ENCODE results near the gene COQ8A.

Gene COQ8A

DNA sequence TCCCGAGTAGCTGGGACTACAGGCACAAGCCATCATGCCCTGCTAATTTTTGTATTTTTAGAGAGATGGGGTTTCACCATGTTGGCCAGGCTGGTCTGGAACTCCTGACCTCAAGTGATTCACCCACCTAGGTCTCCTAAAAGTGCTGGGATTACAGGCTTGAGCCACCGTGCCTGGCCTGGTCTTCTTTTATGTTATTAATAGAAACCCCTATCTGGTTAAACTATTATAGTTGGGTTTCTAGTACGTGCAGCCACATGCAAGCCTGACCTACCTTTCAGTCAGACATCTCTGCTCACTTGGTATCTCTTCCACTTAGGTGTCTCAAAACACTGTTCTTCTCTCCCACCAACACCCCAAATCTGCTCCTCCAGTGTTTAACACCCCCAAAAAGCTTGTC, 35.3 kb upstream of the COQ8A start:
- DNase-seq (ENCODE audit: low spot score): no peak
- POLR2A ChIA-PET (ENCODE audit: low non-redundant PET): interaction anchor here (0.6 kb wide), 1 partner anchor 34 kb away, joined by 8 read pairs; no protein-coding TSS in a partner anchor
- TF ChIP-seq, protein P1, sequence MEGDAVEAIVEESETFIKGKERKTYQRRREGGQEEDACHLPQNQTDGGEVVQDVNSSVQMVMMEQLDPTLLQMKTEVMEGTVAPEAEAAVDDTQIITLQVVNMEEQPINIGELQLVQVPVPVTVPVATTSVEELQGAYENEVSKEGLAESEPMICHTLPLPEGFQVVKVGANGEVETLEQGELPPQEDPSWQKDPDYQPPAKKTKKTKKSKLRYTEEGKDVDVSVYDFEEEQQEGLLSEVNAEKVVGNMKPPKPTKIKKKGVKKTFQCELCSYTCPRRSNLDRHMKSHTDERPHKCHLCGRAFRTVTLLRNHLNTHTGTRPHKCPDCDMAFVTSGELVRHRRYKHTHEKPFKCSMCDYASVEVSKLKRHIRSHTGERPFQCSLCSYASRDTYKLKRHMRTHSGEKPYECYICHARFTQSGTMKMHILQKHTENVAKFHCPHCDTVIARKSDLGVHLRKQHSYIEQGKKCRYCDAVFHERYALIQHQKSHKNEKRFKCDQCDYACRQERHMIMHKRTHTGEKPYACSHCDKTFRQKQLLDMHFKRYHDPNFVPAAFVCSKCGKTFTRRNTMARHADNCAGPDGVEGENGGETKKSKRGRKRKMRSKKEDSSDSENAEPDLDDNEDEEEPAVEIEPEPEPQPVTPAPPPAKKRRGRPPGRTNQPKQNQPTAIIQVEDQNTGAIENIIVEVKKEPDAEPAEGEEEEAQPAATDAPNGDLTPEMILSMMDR (conservative IDR thresholded peaks at IDR 0.05; ENCODE audit: low read depth): no peak
- CTCF ChIA-PET: interaction anchor here (1.5 kb wide), 1 partner anchor 279 kb away, joined by 3 read pairs; no protein-coding TSS in a partner anchor
- no peak overlapping the region for H3K27ac ChIP-seq

DNA sequence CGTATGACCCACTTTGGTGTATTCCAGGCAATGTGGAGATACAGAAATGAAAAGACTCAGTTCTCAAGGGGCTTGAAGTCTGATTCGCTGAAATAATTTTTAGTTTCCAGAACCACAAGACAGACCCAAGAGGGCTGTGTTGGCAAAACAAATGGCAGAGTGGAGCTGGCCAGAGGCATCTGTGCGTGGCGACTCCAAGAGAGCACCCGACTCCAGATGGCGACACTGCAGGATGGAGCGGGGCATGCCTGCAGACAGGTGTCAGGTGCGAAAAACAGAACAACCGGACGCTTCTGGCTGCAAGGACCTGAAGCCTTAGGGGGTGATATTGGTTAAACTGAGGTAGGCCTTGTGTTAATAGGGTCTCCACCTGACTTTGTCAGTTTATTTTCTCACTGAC, 31.7 kb upstream of the COQ8A start:
- no peak for DNase-seq (ENCODE audit: low spot score)
- TF ChIP-seq, protein P1 (conservative IDR thresholded peaks at IDR 0.05; ENCODE audit: low read depth): no peak
- H3K27ac ChIP-seq: no peak overlapping the region
- CTCF ChIA-PET: no interaction called here
- POLR2A ChIA-PET (ENCODE audit: low non-redundant PET): no interaction called here

DNA sequence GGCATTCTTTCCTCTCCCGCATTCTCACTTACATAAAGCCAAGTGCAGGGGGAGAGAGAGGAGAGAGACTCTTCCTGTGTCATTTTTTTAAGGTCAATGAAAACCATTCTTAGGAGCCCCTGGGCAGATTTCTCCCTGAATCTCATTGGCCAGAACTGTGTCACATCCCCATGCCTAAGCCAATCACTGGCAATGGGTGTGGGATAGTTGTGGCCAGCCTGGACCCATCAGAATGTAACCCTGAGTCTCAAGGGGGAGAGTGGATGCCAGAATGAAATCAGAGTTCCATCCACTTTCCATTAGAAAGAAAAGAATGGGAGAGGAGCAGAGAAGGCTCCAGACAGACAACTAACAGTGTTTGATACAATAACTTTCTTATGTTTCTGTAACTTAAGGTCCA, 31.2 kb upstream of the COQ8A start:
- H3K27ac ChIP-seq: no peak overlapping the region
- DNase-seq (ENCODE audit: low spot score): no peak
- CTCF ChIA-PET: no interaction called here
- TF ChIP-seq, protein P1 (conservative IDR thresholded peaks at IDR 0.05; ENCODE audit: low read depth): no peak
- POLR2A ChIA-PET (ENCODE audit: low non-redundant PET): no interaction called here

- H3K27ac ChIP-seq: no peak overlapping the region
- DNase-seq (ENCODE audit: low spot score): peak; percentile 81
- ChIA-PET POLR2A (ENCODE audit: low non-redundant PET) (no interaction called here), CTCF (interaction anchor here (0.6 to 2.0 kb wide), 5 partner anchors 10 to 848 kb away, joined by 3 to 9 read pairs (median 4); no protein-coding TSS in a partner anchor)
- TF ChIP-seq, protein P1 (conservative IDR thresholded peaks at IDR 0.05; ENCODE audit: low read depth): peak; percentile 72
Observed at GRCh38 chr1:226912587-226913176, 27.4 kb upstream of the COQ8A start.

GRCh38 chr1:226915672-226915995, 24.5 kb upstream of the COQ8A start:
- H3K27ac ChIP-seq: no peak overlapping the region
- CTCF ChIA-PET: interaction anchor here (0.6 to 1.2 kb wide), 2 partner anchors 277 to 369 kb away, joined by 3 to 4 read pairs; no protein-coding TSS in a partner anchor
- POLR2A ChIA-PET (ENCODE audit: low non-redundant PET): no interaction called here
- no peak for DNase-seq (ENCODE audit: low spot score)
- TF ChIP-seq, protein P1 (conservative IDR thresholded peaks at IDR 0.05; ENCODE audit: low read depth): no peak

GRCh38 chr1:226916497-226916896, 23.6 kb upstream of the COQ8A start:
- no peak overlapping the region for H3K27ac ChIP-seq
- ChIA-PET CTCF (interaction anchor here (0.6 kb wide), 1 partner anchor 276 kb away, joined by 3 read pairs; no protein-coding TSS in a partner anchor), POLR2A (ENCODE audit: low non-redundant PET) (no interaction called here)
- TF ChIP-seq, protein P1 (conservative IDR thresholded peaks at IDR 0.05; ENCODE audit: low read depth): no peak
- no peak for DNase-seq (ENCODE audit: low spot score)

All from RWPE1 (cell line).